ENCODE measurements around the gene CPED1.

DNA sequence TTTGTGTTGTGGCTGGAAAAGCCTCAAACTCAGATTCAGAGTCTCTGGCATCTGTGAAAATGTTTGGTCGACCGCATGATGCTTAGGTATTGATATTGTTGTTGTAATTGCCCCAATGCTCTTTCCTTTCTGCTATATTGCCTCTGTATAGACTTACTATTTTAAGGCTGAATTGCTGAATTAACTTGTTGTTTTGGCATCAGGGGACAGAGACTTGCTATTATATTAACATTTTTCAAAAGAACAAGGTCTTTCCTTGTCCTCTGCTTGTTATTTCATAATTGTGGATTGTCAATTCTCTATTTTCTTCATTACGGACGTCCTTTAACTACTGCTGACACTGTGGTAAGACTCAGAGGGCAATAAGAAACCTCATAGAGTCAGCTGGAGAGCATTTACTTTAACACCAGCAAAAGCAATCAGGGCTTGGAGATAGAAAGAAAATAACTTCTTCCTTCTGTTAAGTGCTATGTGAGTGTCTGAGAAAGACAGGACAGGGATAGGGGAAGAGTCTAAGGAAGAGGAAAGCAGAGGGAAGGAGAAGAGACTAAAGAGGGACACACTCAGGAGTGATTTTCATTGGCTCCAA, 17.6 kb downstream of the CPED1 start:
- TF ChIP-seq EZH2 (IDR thresholded peaks at IDR 0.05): no peak
- no peak for TF ChIP-seq POLR2AphosphoS5 (IDR thresholded peaks at IDR 0.05; ENCODE audit: borderline replicate concordance, low read depth, low read length)
- TF ChIP-seq FOXP2 (optimal IDR thresholded peaks at IDR 0.05; ENCODE audit: control extremely low read depth, extremely low read length, insufficient read depth): no peak
